DMS53 treated with DMSO at 0.1 percent for 48 hours (cell line): ENCODE data around the gene HSPB7.
"Not testable (repeated sequence)": the region's sequence is repeated elsewhere in the genome, so short reads cannot be mapped to it uniquely, and the experiment has no call there.

Source experiments
- DNase-seq: peaks from one replicate; lab custom pipeline; 2025; ENCODE audit not compliant: unreplicated experiment; lab: John Stamatoyannopoulos, UW

The HSPB7 gene

DNA sequence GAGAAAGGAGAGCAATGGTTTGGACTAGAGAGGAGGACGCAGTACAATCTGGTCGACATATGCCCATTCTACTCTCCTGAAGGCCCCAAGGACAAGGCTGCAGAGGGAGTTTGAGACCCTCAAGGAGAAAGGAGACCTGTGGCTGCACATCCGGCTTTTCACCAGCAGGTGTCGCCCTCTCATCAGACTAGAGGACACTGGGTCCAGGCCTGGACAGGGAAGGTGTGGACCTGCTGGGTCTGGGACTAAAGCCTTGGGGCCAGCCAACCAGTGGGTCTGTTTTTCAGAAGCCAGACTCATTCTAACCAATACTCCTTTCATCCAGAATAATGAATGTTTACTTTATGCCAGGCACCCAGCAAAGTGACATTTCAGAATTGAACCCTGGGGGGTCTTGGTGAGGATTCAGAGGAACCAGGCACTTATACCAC, 8.8 kb downstream of the HSPB7 start:
- peak; percentile 72 for DNase-seq

DNA sequence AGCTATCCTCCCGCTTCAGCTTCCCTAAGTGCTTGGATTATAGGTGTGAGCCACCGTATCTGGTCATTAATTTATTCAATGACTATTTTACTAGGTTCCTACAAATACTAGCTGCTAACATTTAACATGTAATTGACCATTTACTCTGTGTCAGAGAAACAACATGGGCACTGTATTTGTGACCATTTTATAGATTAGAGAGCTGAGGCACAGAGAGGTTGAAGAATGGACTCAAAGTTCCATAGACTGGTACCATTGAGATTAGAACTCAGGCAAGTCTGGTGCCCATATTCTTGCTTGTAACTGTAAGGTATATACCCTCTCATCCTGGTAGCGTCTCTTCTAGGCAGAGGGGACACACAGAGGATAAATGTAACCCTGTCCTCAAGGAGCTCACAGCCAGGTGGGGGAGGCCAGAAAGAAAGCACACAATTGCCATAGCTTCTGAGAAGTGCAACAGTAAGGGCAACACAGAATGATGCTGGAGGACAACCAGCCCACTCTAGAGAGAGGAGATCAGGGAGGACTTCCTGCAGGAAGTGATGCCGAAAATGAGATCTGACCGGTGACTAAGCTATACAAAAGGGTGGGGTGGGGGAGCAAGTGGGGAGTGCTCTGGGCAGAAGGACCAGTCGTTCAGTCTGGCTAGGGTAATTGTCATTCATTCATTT, 10.0 kb downstream of the HSPB7 start:
- no peak for DNase-seq

DNA sequence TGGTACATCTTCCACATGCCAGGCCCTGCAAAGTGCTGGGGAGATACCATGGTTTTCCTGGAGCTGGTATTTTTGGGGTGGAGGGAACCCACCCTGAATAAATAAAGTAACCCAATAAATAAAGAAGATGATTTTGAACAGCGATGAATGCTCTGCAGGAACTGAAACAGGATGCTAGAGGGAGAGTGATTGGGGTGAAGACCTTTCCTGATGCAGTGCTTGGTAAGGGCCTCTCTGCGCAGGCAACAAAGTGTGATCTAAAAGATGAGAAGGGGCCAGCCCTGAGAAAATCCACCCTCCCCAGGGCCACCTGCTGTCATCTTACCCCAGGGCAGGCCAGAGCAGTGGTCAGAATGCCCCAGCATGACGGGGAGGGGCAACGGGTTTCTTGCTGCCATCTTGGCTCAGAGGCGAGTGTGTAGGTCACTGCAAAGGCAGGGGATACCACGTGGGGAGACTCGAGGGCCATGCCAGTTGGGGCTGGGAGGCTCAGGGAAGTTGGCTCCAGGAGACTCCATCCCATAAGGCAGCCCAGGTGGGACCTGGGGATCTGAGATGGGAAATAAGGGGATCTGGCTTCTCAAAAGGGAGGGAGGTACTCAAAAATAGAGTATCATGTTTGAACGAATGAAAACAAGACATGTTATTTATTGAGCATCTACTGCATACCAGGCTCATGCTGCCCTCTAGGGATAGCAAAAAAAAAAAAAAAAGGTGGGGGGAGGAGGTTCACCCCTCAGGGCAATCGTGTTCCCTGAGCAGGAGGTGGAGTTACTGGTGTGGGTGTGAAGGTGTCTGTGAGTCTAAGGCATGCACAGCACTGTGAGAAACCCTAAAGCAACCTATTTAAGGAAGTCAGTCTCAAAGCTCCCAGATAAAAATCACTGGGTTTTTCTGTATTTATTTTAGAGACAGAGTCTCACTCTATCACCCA, 11.0 kb downstream of the HSPB7 start:
- DNase-seq = no peak

DNA sequence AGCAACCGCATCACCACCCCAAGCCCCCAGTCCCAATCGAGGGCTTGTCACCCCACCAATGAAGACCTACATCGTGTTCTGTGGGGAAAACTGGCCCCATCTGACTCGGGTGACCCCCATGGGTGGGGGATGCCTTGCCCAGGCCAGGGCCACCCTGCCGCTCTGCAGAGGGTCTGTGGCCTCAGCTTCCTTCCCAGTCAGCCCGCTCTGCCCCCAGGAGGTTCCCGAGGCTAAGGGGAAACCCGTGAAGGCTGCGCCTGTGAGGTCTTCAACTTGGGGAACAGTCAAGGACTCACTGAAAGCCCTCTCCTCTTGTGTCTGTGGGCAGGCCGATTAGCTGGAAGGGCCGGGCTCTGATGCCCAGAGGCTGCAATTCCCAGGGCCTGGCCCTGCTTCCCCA, 11.8 kb downstream of the HSPB7 start:
- no peak for DNase-seq

DNA sequence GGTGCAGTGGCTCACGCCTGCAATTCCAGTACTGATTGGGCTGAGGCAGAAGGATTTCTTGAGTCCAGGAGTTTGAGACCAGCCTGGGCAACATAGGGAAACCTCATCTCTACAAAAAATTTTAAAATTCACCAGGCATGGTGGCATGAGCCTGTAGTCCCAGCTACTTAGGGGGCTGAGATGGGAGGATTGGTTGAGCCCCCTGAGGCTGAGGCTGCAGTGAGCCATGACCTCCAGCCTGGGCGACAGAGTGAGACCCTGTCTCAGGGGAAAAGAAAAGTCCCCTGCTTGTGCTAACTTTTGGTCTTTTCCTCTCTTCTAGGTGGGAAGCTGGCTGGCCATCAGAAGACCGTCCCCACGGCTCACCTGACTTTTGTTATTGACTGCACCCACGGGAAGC, 12.2 kb downstream of the HSPB7 start:
- DNase-seq = no peak

DNA sequence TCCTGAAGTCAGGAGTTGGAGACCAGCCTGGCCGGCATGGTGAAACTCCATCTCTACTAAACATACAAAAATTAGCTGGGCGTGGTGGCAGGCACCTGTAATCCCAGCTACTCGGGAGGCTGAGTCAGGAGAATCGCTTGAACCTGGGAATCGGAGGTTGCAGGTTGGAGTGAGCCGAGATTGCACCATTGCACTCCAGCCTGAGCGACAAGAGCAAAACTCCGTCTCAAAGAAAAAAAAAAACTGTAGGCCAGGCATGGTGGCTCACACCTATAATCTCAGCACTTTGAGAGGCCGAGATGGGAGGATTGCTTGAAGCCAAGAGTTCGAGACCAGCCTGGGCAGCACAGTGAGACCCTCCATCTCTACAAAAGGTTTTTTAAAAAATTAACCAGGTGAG, 16.6 kb downstream of the HSPB7 start:
- DNase-seq = not testable (repeated sequence)

DNA sequence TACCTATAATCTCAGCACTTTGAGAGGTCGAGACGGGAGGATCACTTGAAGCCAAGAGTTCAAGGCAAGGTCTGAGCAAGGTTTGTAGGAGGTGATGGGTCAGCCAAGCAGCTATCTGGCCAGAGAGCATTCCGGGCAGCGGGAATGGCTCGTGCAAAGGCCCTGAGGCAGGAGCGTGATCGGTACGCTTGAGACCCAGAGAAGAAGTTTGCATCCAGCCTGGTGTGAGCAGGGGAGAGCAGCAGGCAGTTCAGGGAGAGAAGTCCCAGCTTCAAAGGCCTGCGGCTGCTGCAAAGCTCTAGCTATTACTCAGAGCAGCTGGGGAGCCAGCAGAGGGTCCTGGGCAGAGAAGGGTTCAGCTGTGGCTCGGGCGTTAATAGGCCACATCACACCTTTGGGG, 18.9 kb downstream of the HSPB7 start:
- no peak for DNase-seq

DNA sequence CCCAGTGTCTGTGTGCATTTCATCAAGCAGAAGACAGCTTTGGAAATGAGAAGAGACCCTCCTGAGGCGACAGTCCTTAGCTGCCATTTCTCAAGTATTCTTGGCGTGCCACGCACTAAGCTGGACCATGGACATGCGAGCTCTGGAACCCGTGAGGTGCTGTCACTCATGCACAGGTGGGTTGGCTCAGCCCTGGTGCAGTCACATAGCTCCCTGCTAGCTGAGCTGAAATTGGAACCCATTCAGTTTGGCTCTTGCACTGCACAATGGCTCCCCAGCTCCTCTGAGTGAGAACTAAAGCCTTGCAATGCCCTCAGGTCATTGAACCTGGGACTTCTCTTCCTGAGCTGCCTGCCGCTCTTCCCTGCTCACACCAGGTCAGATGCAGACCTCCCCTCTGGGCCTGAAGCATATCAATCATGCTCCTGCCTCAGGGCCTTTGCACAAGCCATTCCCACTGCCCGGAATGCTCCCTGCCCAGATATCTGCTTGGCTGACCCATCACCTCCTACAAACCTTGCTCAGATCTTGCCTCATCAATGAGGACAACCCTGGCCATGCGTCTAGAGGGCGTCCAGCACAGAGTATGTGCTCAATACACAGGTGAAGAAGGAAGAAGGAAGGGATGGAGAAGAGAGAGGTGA, 20.1 kb downstream of the HSPB7 start:
- no peak for DNase-seq

DNA sequence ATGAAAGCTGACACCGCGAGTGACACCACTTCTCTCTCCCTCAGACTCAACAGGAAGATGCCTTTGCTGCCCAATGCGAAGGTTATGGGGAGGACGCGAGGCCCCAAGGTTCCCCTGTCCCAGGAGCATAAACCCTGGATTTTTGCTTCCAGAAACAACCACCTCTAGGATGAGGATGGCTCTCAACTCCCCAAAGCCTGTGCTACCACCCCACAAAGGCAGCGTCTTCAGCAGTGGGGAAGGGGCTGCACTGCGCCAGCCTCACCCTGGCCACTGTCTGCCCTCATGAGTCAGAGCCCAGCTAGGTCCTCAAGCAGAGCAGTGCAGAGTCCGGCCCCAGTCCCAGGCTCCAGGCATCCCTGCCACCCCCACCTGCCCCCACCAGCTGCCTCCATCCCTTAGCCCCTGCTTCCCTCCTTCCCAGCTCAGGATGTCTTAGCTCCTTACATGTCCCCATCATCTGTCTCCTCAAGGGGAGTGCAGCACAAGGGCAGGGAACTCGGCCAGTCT, 20.7 kb downstream of the HSPB7 start:
- no peak for DNase-seq

DNA sequence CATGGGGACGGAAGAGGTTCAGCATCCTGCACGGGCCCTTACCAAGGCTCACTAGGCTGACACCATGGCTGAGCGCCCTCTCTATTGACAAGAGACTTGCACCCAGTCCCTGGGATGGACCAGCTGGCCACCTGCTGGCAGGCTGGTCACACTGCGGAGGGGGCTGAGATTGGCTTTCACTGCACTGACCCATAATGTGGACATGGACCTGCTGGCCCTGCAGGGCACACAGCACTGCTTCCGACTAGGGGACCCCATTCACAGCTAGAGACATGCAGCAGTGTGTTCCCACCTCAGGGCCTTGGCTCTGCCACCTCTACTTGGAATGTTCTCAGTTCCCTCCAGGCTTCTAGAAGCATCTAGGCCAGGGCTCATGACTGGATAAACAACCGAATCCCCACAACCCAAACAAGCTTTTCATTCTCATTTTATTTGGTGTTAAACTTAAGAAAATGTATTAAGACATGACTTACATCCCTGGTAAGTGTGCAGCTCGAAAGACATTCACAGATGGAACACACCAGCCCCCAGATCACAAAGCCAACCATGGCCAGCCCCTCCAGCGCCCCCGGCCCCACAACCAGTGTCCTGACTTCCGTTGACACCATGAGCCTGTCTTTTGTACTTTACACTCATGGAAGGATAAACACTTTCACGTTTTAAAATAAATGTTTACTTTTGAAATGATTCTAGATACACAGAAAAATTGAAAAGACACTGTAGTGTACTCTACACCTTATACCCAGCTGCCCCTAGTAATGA, 23.1 kb downstream of the HSPB7 start:
- DNase-seq = peak; percentile 67

DNA sequence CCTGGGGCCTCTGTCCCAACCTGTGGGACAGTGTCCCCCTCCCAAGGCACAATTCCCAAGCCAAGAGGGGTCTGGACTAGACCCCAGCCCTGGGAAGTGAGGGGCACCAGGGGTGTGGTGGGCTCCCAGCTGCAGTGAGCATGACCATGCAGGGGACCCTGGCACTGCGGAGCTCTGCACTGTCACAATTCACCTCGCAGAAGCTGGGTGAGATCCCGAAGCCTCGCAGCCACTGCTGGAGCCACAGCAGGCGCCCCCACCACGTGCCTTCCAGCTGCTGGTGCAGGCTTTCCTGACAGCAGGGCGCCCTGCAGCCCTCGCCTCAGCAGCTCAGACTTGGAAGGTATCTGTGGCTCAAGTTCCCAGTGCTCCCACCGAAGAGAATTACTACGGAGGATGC, 23.8 kb downstream of the HSPB7 start:
- DNase-seq = no peak

DNA sequence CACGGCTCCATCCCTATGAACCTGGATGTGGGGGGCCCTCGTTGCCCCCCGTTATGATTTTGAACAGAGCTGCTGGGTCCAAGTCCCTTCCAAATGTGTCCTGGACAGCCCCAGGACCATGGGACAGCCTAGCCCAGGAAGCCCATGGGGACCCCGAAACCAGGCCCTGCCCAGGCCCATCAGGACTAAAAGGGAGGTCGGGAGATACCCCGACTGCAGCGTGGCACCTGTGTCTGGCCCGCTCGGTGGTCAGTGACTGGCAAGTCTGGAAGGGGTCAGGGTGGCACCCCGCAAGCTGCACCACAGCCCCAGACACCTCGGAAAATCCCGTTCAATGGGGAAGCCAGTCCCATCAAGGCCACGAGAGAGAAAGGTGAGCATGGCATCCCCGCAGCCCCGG, 24.2 kb downstream of the HSPB7 start:
- no peak for DNase-seq

DNA sequence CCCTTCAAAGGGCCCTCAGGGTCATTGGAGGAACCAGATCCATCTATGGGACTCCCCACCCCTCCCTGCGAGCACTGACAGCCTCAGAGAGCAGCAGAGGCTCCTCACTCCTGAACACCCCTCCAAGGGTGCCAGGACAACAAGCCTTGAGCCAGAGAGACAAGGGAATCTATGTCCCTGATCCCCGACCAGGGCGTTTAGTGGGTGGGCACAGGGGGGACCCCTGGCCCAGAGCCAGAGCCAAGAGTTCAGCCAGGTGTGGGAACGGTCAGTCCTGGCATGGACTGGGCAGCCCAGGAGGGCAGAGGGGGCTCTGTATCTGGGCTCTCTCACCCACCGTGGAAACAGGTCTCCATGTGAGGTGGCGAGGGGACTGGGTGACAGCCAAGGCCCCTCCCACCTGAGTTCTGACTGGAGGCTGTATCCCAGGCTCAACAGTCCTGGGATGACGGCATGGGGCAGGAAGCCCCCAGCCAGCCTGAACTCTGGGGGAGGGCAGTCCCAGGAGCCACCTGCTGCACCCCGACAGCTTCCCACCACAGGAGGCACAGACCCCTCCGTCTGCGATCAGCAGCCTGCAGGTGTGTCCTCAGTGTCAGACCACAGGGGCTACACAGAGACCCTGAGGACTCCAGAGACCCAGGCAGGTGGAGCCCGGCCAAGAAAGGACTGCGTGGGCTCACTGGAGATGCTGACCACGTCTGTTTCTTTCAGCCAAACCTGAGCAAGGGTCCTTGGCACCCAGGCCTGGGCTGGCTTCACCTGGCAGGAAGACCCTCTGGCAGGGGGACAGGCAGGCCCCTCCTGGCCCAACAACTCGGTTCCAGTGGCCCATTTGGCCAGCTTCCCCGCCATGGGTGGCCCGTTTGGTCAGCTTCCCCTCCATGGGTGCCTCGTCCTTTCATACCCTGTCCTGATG, 25.0 kb downstream of the HSPB7 start:
- DNase-seq = no peak

DNA sequence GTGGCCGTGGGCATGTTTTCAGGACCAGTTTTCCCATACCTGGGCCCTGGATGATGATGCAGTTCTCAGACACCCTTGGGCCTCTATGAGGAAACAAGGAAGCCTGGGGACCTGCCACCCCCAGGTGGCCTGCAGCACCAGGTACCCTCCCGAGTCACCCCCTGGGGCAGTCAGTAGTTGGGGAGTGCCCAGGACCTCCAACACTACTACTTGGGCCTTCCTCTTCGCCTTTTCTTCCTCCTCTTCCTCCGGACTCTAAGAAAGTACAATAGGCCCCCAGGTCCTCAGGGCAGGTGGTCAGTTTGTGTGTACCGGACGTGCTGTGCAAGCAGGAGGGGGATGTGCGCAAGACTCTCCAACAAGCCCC, 25.7 kb downstream of the HSPB7 start:
- DNase-seq = no peak

DNA sequence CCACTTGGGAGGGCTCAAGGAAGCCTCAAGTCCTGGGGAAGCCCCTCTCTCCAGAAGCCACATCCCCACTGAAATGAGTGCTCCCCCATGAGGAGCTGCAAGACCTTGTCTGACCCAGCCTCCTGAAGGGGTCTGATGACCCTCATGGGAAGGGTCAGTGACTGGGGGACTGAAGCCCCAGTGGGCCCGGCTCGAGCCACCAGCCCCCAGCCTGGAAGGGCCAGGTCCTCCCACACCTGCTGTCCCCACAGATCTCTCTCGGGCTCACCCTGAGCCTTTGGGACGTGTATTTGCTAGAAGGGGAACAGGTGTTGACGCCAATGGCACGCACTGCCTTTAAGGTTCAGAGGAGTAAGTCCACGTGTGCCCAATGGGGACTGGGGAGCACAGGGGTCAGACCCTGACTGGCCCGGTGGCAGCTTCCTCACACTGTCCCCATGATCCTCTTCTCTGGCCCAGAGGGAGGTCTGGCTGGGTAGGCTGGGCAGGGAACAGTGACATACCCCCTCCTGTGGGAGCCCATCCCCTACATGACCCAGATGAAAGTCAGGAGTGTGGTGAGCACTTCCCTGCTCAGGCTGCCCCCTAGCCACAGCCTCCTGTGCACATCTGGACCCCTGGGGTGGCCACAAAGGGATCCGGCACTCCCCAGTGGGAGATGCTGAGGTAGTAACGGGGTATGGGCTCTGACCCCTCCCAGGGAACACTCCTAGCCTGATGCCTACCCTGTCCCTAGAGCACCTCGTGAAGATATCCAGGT, 26.2 kb downstream of the HSPB7 start:
- no peak for DNase-seq

DNA sequence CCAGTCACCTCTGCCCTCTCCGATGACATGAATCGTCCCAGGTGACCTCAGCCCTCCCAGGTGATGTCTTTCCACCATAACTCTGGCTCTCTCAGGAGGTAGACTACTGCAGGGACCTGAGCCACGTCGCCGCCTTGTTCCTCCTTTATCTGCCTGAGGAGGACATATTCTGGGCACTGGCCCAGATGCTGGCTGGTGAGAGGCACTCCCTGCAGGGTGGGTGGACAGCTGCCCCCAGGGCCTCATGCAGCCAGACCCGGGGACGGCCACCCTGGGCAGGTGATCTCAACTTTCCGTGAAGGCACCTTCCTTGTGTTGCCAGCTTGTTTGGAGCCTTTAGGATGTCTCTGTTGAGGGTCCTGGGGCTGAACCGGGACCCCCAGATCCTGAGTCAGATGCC, 28.1 kb downstream of the HSPB7 start:
- DNase-seq = no peak

DNA sequence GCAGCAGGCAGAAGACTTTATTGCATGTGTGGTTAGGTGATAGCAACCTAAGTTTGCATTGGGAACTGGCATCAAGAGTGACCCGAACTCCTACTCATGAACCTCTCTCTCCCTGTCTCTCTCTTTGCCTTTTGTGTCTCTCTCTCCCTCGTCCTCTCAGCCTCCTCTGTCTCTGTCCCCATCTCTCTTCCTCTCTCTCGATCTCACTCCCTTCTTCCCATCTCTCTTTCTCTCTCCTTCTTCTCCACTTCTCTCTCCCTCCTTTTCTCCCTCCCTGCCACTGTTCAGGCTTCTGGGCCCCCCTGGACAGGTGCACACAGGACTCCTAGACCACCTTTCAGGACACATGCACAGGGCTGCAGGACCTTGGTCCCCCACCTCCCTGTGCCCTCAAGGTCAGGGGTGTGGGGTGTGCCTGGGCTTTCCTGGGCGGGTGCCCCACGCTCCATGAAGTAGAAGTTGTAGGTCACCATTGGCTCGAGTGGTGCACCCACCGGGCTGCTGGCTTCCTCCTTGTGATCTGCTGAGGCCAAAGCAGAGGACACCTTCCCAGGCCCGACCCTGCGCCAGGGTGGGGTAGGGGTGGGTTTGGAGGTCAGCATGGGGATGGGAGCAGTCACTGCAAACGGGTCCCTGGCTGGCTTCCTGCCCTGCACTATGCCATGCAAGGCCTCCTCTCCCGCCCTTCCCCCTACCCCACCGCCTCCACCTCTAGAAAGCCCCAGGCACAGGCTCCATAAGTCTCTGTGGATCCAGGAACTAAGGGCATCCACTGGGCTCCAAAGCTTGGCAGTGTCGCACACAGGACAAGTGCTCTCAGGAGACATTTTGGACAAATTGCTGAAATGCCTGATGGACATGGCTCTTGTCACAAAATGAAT, 28.7 kb downstream of the HSPB7 start:
- DNase-seq = no peak

DNA sequence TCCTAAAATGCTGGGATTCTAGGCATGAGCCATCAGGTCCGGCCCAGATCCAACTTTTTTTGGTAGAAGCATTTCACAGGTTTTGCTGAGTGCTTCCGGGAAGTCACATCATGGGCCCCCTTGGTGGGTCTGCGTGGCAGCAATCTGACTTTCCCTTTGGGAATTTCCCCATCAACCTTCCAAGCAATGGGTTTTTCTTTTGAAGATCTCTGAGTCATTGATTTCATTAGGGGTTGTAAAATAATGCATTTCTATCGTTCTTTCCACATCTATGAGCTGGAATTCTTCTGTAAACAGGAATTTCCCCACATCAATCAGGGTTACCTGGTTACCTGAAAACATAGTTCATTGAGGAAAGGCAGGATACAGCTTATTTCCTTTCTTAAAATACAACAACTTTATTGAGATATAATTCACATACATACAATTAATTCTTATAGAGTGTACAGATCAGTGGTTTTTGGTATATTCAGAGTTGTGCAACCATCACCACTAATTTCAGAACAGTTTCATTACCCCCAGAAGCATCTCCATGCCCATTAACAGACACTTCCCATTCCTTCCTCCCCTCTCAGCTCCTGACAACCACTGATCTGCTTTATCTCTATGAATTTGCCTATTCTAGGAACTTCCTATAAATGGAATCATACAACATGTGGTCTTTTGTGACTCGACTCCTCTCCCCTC, 32.1 kb downstream of the HSPB7 start:
- DNase-seq = no peak
